Neural progenitor cell (in vitro differentiated cells): ENCODE data around the gene VTI1A. TPM values are rescaled to one million over a fixed set of nuclear protein-coding genes. Genes with fewer than 3 reads are reported as not detected.

Experiments used
- DNase-seq: peaks from one replicate; pipeline ENCODE4 v3.0.0-alpha.2; 2016; ENCODE audit warnings: low spot score
- H2AFZ ChIP-seq: fragments of 200-600 bp; sonication (generic); replicated peaks from 2 replicates; pipeline ENCODE4 v1.6.1; 2016; ENCODE audit warnings: antibody characterized with exemption
- H3F3A ChIP-seq: fragments of 200-600 bp; sonication (generic); 2 replicates; pipeline ENCODE4 v1.6.1; 2016; ENCODE audit warnings: antibody characterized with exemption, low read depth
- H3K27ac ChIP-seq: fragments of 200-600 bp; sonication (generic); 2 replicates; pipeline ENCODE4 v1.5.1; 2016; ENCODE audit warnings: mild to moderate bottlenecking
- H3K27me3 ChIP-seq: fragments of 200-600 bp; sonication (generic); 2 replicates; pipeline ENCODE4 v1.6.1; 2016; ENCODE audit warnings: mild to moderate bottlenecking, moderate library complexity
- H3K36me3 ChIP-seq: fragments of 200-600 bp; sonication (generic); 2 replicates; pipeline ENCODE4 v1.5.1; 2016
- H3K4me1 ChIP-seq: fragments of 200-600 bp; sonication (generic); 2 replicates; pipeline ENCODE4 v1.6.1; 2016; ENCODE audit warnings: mixed run types
- H3K4me2 ChIP-seq: fragments of 200-600 bp; sonication (generic); 2 replicates; pipeline ENCODE4 v1.6.1; 2016
- H3K4me3 ChIP-seq: fragments of 200-600 bp; sonication (generic); 2 replicates; pipeline ENCODE4 v1.5.1; 2016
- H3K79me2 ChIP-seq: fragments of 200-600 bp; sonication (generic); 2 replicates; pipeline ENCODE4 v1.6.1; 2016; ENCODE audit warnings: low read depth
- H3K9ac ChIP-seq: fragments of 200-600 bp; sonication (generic); 2 replicates; pipeline ENCODE4 v1.6.1; 2016
- H3K9me3 ChIP-seq: fragments of 200-600 bp; sonication (generic); 2 replicates; pipeline ENCODE4 v1.5.1; 2016; ENCODE audit warnings: low read depth
- H4K20me1 ChIP-seq: fragments of 200-600 bp; sonication (generic); 2 replicates; pipeline ENCODE4 v1.6.1; 2016; ENCODE audit warnings: low read depth
- H3K27ac Mint-ChIP-seq: 3 replicates; pipeline ENCODE4 v1.8.0; 2021; ENCODE audit warnings: mixed read lengths
- H3K27me3 Mint-ChIP-seq: 2 replicates; pipeline ENCODE4 v1.8.0; 2022; ENCODE audit warnings: low read depth, mild to moderate bottlenecking, inconsistent platforms, moderate library complexity, mixed read lengths; ENCODE audit not compliant: insufficient read depth
- H3K36me3 Mint-ChIP-seq: 3 replicates; pipeline ENCODE4 v1.8.0; 2021; ENCODE audit warnings: mixed read lengths
- H3K4me1 Mint-ChIP-seq: 3 replicates; pipeline ENCODE4 v1.8.0; 2021; ENCODE audit warnings: mixed read lengths
- H3K4me3 Mint-ChIP-seq: 3 replicates; pipeline ENCODE4 v1.8.0; 2021; ENCODE audit warnings: mild to moderate bottlenecking, moderate library complexity, mixed read lengths
- H3K9me3 Mint-ChIP-seq: 3 replicates; pipeline ENCODE4 v1.8.0; 2020; ENCODE audit warnings: mixed read lengths
- EZH2 ChIP-seq: fragments of 200-600 bp; sonication (generic); IDR thresholded peaks from 2 replicates; pipeline ENCODE4 v1.6.1; 2017; ENCODE audit warnings: antibody characterized with exemption, mild to moderate bottlenecking, moderate library complexity
- EZH2phosphoT487 ChIP-seq: fragments of 200-600 bp; sonication (generic); IDR thresholded peaks from 2 replicates; pipeline ENCODE4 v1.6.1; 2017; ENCODE audit warnings: antibody characterized with exemption
- total RNA-seq: library from RNA; depleted of rRNA; stranded (reverse); fragments of >200 nt; gene quantifications from 2 replicates; pipeline ENCODE4 v1.2.3, GENCODE V29; 2015; ENCODE audit warnings: low replicate concordance
- TF ChIP-seq, protein P1 (sequence below): fragments of 200-600 bp; sonication (generic); IDR thresholded peaks from 2 replicates; pipeline ENCODE4 v1.5.1; 2017; ENCODE audit warnings: antibody characterized with exemption, mild to moderate bottlenecking

Gene VTI1A
- total RNA-seq, 1 donor from 2014 or later, result 28.8 TPM

- H3K36me3 ChIP-seq, result no peaks in the 10 kb centered on the region
- H3K27me3 ChIP-seq, result no peaks in the 10 kb centered on the region
- H3K4me2 ChIP-seq, result no peak overlapping the region
- peaks cover 12% of the 10 kb centered on the region for H3K27me3 Mint-ChIP-seq
- no peak for DNase-seq
- no peaks in the 10 kb centered on the region for H3K79me2 ChIP-seq
- no peak overlapping the region for H3K9ac ChIP-seq
- no peaks in the 10 kb centered on the region for H4K20me1 ChIP-seq
- peaks cover 42% of the 10 kb centered on the region for H3F3A ChIP-seq
- H3K9me3 Mint-ChIP-seq, result no peaks in the 10 kb centered on the region
- TF ChIP-seq, protein P1, sequence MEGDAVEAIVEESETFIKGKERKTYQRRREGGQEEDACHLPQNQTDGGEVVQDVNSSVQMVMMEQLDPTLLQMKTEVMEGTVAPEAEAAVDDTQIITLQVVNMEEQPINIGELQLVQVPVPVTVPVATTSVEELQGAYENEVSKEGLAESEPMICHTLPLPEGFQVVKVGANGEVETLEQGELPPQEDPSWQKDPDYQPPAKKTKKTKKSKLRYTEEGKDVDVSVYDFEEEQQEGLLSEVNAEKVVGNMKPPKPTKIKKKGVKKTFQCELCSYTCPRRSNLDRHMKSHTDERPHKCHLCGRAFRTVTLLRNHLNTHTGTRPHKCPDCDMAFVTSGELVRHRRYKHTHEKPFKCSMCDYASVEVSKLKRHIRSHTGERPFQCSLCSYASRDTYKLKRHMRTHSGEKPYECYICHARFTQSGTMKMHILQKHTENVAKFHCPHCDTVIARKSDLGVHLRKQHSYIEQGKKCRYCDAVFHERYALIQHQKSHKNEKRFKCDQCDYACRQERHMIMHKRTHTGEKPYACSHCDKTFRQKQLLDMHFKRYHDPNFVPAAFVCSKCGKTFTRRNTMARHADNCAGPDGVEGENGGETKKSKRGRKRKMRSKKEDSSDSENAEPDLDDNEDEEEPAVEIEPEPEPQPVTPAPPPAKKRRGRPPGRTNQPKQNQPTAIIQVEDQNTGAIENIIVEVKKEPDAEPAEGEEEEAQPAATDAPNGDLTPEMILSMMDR, result no peak
- TF ChIP-seq EZH2, result no peak
- peaks cover 55% of the 10 kb centered on the region for H3K4me1 Mint-ChIP-seq
- H3K4me1 ChIP-seq, result peaks cover 41% of the 10 kb centered on the region
- H3K36me3 Mint-ChIP-seq, result no peaks in the 10 kb centered on the region
- no peaks in the 10 kb centered on the region for H3K9me3 ChIP-seq
- no peak overlapping the region for H3K4me3 Mint-ChIP-seq
- no peak overlapping the region for H3K27ac ChIP-seq
- no peak overlapping the region for H2AFZ ChIP-seq
- H3K27ac Mint-ChIP-seq, result no peak overlapping the region
- no peak overlapping the region for H3K4me3 ChIP-seq
These were observed 363.7 kb downstream of the VTI1A start for GRCh38 chr10:112810711-112811151.

- H3K4me1 Mint-ChIP-seq, result peaks cover 67% of the 10 kb centered on the region
- Histone ChIP-seq H2AFZ (no peak overlapping the region), H3K4me3 (no peak overlapping the region), H3K4me1 (peaks cover 51% of the 10 kb centered on the region), H3K4me2 (peak overlapping the region; percentile 37), H4K20me1 (no peaks in the 10 kb centered on the region), H3K9me3 (no peaks in the 10 kb centered on the region), H3K27me3 (no peaks in the 10 kb centered on the region), H3K79me2 (no peaks in the 10 kb centered on the region), H3K36me3 (no peaks in the 10 kb centered on the region), H3F3A (peaks cover 42% of the 10 kb centered on the region), H3K9ac (no peak overlapping the region), H3K27ac (no peak overlapping the region)
- no peak for TF ChIP-seq EZH2phosphoT487
- TF ChIP-seq EZH2, result no peak
- TF ChIP-seq, protein P1, result no peak
- H3K27me3 Mint-ChIP-seq, result peaks cover 10% of the 10 kb centered on the region
- H3K27ac Mint-ChIP-seq, result no peak overlapping the region
- no peaks in the 10 kb centered on the region for H3K36me3 Mint-ChIP-seq
- H3K9me3 Mint-ChIP-seq, result no peaks in the 10 kb centered on the region
- H3K4me3 Mint-ChIP-seq, result no peak overlapping the region
- peak; percentile 54 for DNase-seq
These were observed 364.9 kb downstream of the VTI1A start for GRCh38 chr10:112811741-112812551.

- H3K4me1 ChIP-seq, result peaks cover 58% of the 10 kb centered on the region
- Mint-ChIP-seq H3K4me3 (no peak overlapping the region), H3K9me3 (no peaks in the 10 kb centered on the region), H3K27me3 (peaks cover 7% of the 10 kb centered on the region), H3K4me1 (peaks cover 74% of the 10 kb centered on the region), H3K36me3 (no peaks in the 10 kb centered on the region), H3K27ac (no peak overlapping the region)
- H4K20me1 ChIP-seq, result no peaks in the 10 kb centered on the region
- no peaks in the 10 kb centered on the region for H3K9me3 ChIP-seq
- no peak for TF ChIP-seq EZH2
- peaks cover 42% of the 10 kb centered on the region for H3F3A ChIP-seq
- no peak for DNase-seq
- H3K4me3 ChIP-seq, result no peak overlapping the region
- no peaks in the 10 kb centered on the region for H3K36me3 ChIP-seq
- H3K4me2 ChIP-seq, result peak overlapping the region; percentile 37
- no peak overlapping the region for H2AFZ ChIP-seq
- H3K9ac ChIP-seq, result no peak overlapping the region
- no peak overlapping the region for H3K27ac ChIP-seq
- no peaks in the 10 kb centered on the region for H3K27me3 ChIP-seq
- no peaks in the 10 kb centered on the region for H3K79me2 ChIP-seq
These were observed 365.6 kb downstream of the VTI1A start for GRCh38 chr10:112812586-112812985.
